Measurements from ENCODE around the gene AKAP10.
"Not testable (repeated sequence)": the region's sequence is repeated elsewhere in the genome, so short reads cannot be mapped to it uniquely, and the experiment has no call there.

The AKAP10 gene

GRCh38 chr17:19909139-19909538 lies 68.5 kb downstream of the AKAP10 start:
- WGBS = 90% methylated on average over 6 of the region's 6 CpGs
- Histone ChIP-seq H3K27me3 (ENCODE audit: insufficient read depth, low read length) (no peaks in the 10 kb centered on the region), H3K4me3 (ENCODE audit: low read length) (no peak overlapping the region), H3K36me3 (ENCODE audit: insufficient read depth, low read length) (peaks cover 80% of the 10 kb centered on the region), H3K27ac (ENCODE audit: low read depth, low read length) (no peak overlapping the region), H3K9ac (ENCODE audit: low read depth, low read length) (no peak overlapping the region), H3K4me1 (ENCODE audit: insufficient read depth, low read length) (peaks cover 8% of the 10 kb centered on the region; the same call in 1 of the 2 replicates), H3K9me3 (ENCODE audit: insufficient read depth, low read depth, low read length) (no peaks in the 10 kb centered on the region)

- H3K4me3 ChIP-seq (ENCODE audit: low read length) = no peak overlapping the region
- peaks cover 84% of the 10 kb centered on the region for H3K36me3 ChIP-seq (ENCODE audit: insufficient read depth, low read length)
- no peaks in the 10 kb centered on the region for H3K9me3 ChIP-seq (ENCODE audit: insufficient read depth, low read depth, low read length)
- whole genome bisulfite sequencing = 92% methylated on average over 5 of the region's 5 CpGs
- no peaks in the 10 kb centered on the region for H3K27me3 ChIP-seq (ENCODE audit: insufficient read depth, low read length)
- H3K4me1 ChIP-seq (ENCODE audit: insufficient read depth, low read length) = no peaks in the 10 kb centered on the region
- no peak overlapping the region for H3K9ac ChIP-seq (ENCODE audit: low read depth, low read length)
- no peak overlapping the region for H3K27ac ChIP-seq (ENCODE audit: low read depth, low read length)
These were observed 72.1 kb downstream of the AKAP10 start for GRCh38 chr17:19905502-19905901.

GRCh38 chr17:19904924-19905323 lies 72.7 kb downstream of the AKAP10 start:
- Histone ChIP-seq H3K4me3 (ENCODE audit: low read length) (no peak overlapping the region), H3K9ac (ENCODE audit: low read depth, low read length) (no peak overlapping the region), H3K9me3 (ENCODE audit: insufficient read depth, low read depth, low read length) (no peaks in the 10 kb centered on the region), H3K27me3 (ENCODE audit: insufficient read depth, low read length) (no peaks in the 10 kb centered on the region), H3K4me1 (ENCODE audit: insufficient read depth, low read length) (no peaks in the 10 kb centered on the region), H3K36me3 (ENCODE audit: insufficient read depth, low read length) (peaks cover 81% of the 10 kb centered on the region), H3K27ac (ENCODE audit: low read depth, low read length) (no peak overlapping the region)
- WGBS = 94% methylated on average over 4 of the region's 5 CpGs

GRCh38 chr17:19904412-19904811 lies 73.2 kb downstream of the AKAP10 start:
- no peak overlapping the region for H3K4me3 ChIP-seq (ENCODE audit: low read length)
- no peak overlapping the region for H3K27ac ChIP-seq (ENCODE audit: low read depth, low read length)
- no peaks in the 10 kb centered on the region for H3K4me1 ChIP-seq (ENCODE audit: insufficient read depth, low read length)
- H3K27me3 ChIP-seq (ENCODE audit: insufficient read depth, low read length) = no peaks in the 10 kb centered on the region
- no peak overlapping the region for H3K9ac ChIP-seq (ENCODE audit: low read depth, low read length)
- no peaks in the 10 kb centered on the region for H3K9me3 ChIP-seq (ENCODE audit: insufficient read depth, low read depth, low read length)
- peaks cover 76% of the 10 kb centered on the region for H3K36me3 ChIP-seq (ENCODE audit: insufficient read depth, low read length)

- 96% methylated on average over 2 of the region's 2 CpGs for WGBS
- no peaks in the 10 kb centered on the region for H3K9me3 ChIP-seq (ENCODE audit: insufficient read depth, low read depth, low read length)
These were observed 76.8 kb downstream of the AKAP10 start for GRCh38 chr17:19900809-19901208.

GRCh38 chr17:19897903-19898302 lies 79.7 kb downstream of the AKAP10 start:
- Histone ChIP-seq H3K4me3 (ENCODE audit: low read length) (no peak overlapping the region), H3K36me3 (ENCODE audit: insufficient read depth, low read length) (peaks cover 16% of the 10 kb centered on the region), H3K27me3 (ENCODE audit: insufficient read depth, low read length) (no peaks in the 10 kb centered on the region), H3K27ac (ENCODE audit: low read depth, low read length) (0 out of 2 replicates have a peak overlapping the region, but pooled peaks have one; percentile 12), H3K9ac (ENCODE audit: low read depth, low read length) (no peak overlapping the region), H3K4me1 (ENCODE audit: insufficient read depth, low read length) (peaks cover 5% of the 10 kb centered on the region; the same call in 1 of the 2 replicates), H3K9me3 (ENCODE audit: insufficient read depth, low read depth, low read length) (no peaks in the 10 kb centered on the region)
- 80% methylated on average over 2 of the region's 2 CpGs for WGBS

More at GRCh38 chr17:19900809-19901208, 76.8 kb downstream of the AKAP10 start:
- H3K27ac ChIP-seq (ENCODE audit: low read depth, low read length) = no peak overlapping the region
- peaks cover 5% of the 10 kb centered on the region; the same call in 1 of the 2 replicates for H3K4me1 ChIP-seq (ENCODE audit: insufficient read depth, low read length)
- no peak overlapping the region for H3K4me3 ChIP-seq (ENCODE audit: low read length)
- H3K9ac ChIP-seq (ENCODE audit: low read depth, low read length) = no peak overlapping the region
- no peaks in the 10 kb centered on the region for H3K27me3 ChIP-seq (ENCODE audit: insufficient read depth, low read length)
- H3K36me3 ChIP-seq (ENCODE audit: insufficient read depth, low read length) = peaks cover 44% of the 10 kb centered on the region

GRCh38 chr17:19897090-19897837 lies 80.4 kb downstream of the AKAP10 start:
- Histone ChIP-seq H3K4me1 (ENCODE audit: insufficient read depth, low read length) (peaks cover 5% of the 10 kb centered on the region; the same call in 1 of the 2 replicates), H3K27ac (ENCODE audit: low read depth, low read length) (no peak overlapping the region), H3K4me3 (ENCODE audit: low read length) (no peak overlapping the region), H3K9ac (ENCODE audit: low read depth, low read length) (no peak overlapping the region), H3K9me3 (ENCODE audit: insufficient read depth, low read depth, low read length) (no peaks in the 10 kb centered on the region), H3K27me3 (ENCODE audit: insufficient read depth, low read length) (no peaks in the 10 kb centered on the region), H3K36me3 (ENCODE audit: insufficient read depth, low read length) (peaks cover 13% of the 10 kb centered on the region)
- WGBS = 92% methylated on average over 8 of the region's 8 CpGs

GRCh38 chr17:19896679-19897078 lies 80.9 kb downstream of the AKAP10 start:
- Histone ChIP-seq H3K36me3 (ENCODE audit: insufficient read depth, low read length) (peaks cover 10% of the 10 kb centered on the region), H3K27me3 (ENCODE audit: insufficient read depth, low read length) (no peaks in the 10 kb centered on the region), H3K9me3 (ENCODE audit: insufficient read depth, low read depth, low read length) (no peaks in the 10 kb centered on the region), H3K9ac (ENCODE audit: low read depth, low read length) (no peak overlapping the region), H3K27ac (ENCODE audit: low read depth, low read length) (no peak overlapping the region), H3K4me3 (ENCODE audit: low read length) (no peak overlapping the region), H3K4me1 (ENCODE audit: insufficient read depth, low read length) (peaks cover 5% of the 10 kb centered on the region; the same call in 1 of the 2 replicates)
- WGBS = 91% methylated on average over 1 of the region's 2 CpGs

GRCh38 chr17:19890554-19890953 lies 87.1 kb downstream of the AKAP10 start:
- not testable (repeated sequence) for H3K9ac ChIP-seq (ENCODE audit: low read depth, low read length); H3K27me3 ChIP-seq (ENCODE audit: insufficient read depth, low read length); H3K4me3 ChIP-seq (ENCODE audit: low read length); H3K4me1 ChIP-seq (ENCODE audit: insufficient read depth, low read length); H3K9me3 ChIP-seq (ENCODE audit: insufficient read depth, low read depth, low read length); H3K27ac ChIP-seq (ENCODE audit: low read depth, low read length); H3K36me3 ChIP-seq (ENCODE audit: insufficient read depth, low read length)
- 95% methylated on average over 5 of the region's 5 CpGs for WGBS

GRCh38 chr17:19890001-19890400 lies 87.6 kb downstream of the AKAP10 start:
- H3K27me3 ChIP-seq (ENCODE audit: insufficient read depth, low read length); H3K36me3 ChIP-seq (ENCODE audit: insufficient read depth, low read length); H3K4me1 ChIP-seq (ENCODE audit: insufficient read depth, low read length); H3K4me3 ChIP-seq (ENCODE audit: low read length); H3K27ac ChIP-seq (ENCODE audit: low read depth, low read length); H3K9me3 ChIP-seq (ENCODE audit: insufficient read depth, low read depth, low read length); H3K9ac ChIP-seq (ENCODE audit: low read depth, low read length): not testable (repeated sequence)
- WGBS = 93% methylated on average over 5 of the region's 5 CpGs

- no peak overlapping the region for H3K9ac ChIP-seq (ENCODE audit: low read depth, low read length)
- H3K4me1 ChIP-seq (ENCODE audit: insufficient read depth, low read length) = no peaks in the 10 kb centered on the region
- no peaks in the 10 kb centered on the region for H3K27me3 ChIP-seq (ENCODE audit: insufficient read depth, low read length)
- no peaks in the 10 kb centered on the region for H3K36me3 ChIP-seq (ENCODE audit: insufficient read depth, low read length)
- no peaks in the 10 kb centered on the region for H3K9me3 ChIP-seq (ENCODE audit: insufficient read depth, low read depth, low read length)
- no peak overlapping the region for H3K4me3 ChIP-seq (ENCODE audit: low read length)
- no peak overlapping the region for H3K27ac ChIP-seq (ENCODE audit: low read depth, low read length)
These were observed 91.5 kb downstream of the AKAP10 start for GRCh38 chr17:19886116-19886515.

All from HUES64 (cell line).